ENCODE data around the gene TENM3. TPM values are rescaled to one million over a fixed set of nuclear protein-coding genes. Genes with fewer than 3 reads are reported as not detected.

Gene TENM3
- total RNA-seq, 2 donors from 2014 or later: 21.4 to 52.3 TPM

DNA sequence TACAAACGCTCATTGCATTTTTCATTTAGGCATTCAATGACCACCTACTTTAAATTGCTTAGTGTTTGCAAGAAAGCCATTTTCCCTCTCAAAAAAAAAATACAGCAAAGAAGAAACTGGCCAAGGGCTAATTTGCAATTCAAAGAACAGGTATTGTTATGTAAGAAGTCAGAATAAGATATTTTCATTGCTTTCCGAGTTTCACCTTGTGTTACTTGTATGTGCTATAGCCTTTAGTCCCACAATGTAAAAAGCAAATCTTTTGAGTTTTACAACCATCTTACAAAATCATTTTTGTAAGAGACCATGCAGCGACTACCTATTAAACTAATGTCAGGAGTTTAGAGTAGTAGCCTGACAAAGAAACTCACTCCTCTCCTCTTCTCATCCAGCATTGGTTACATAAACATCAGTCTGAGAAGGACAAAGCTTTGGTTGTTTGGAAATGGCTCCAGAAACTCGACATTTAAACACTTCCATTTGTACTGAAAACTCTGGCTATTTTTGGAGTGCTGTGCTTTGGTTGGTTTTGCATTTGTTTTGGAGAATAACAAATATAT, 15.3 kb downstream of the TENM3 start:
- H3K9me3 ChIP-seq: no peaks in the 10 kb centered on the region

DNA sequence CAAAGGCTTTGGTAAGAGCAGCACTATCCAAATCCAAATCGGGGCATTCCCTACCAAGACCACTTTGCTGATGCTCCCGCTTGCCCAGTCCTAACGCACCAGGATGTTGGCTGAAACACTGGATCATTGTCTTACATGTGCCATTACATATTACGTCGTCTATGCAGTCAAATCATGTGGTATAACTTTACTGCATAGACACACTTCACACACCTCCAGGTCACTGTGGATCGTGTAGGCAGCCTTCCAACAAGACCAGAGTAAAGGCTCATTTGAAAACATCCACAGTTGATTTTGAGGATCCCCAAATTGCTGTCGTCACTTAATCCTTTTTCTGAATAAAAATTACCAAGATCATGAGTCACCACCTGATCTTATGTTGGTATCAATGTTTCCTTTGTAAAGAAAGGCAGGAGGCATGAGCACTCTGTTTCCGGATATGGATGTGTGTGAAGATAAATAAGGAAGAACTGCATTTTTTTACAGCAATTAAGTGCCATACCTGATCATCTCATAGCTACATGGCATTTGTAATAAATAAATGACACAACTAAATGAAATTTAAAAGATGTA, 18.5 kb downstream of the TENM3 start:
- no peak overlapping the region for H3K27ac ChIP-seq
- H3K36me3 ChIP-seq: no peaks in the 10 kb centered on the region
- 90% methylated on average over 8 of the region's 8 CpGs for WGBS
- no peaks in the 10 kb centered on the region for H3K27me3 ChIP-seq (replicated peaks; ENCODE audit: insufficient read depth)
- H3K9me3 ChIP-seq: no peaks in the 10 kb centered on the region
- intact Hi-C loops (cut with DNase I): no loop called here
- no peak overlapping the region for H3K4me3 ChIP-seq
- TF ChIP-seq POLR2A (IDR thresholded peaks at IDR 0.05) (no peak), POLR2AphosphoS5 (IDR thresholded peaks at IDR 0.05) (no peak)
- TF ChIP-seq, protein P1, sequence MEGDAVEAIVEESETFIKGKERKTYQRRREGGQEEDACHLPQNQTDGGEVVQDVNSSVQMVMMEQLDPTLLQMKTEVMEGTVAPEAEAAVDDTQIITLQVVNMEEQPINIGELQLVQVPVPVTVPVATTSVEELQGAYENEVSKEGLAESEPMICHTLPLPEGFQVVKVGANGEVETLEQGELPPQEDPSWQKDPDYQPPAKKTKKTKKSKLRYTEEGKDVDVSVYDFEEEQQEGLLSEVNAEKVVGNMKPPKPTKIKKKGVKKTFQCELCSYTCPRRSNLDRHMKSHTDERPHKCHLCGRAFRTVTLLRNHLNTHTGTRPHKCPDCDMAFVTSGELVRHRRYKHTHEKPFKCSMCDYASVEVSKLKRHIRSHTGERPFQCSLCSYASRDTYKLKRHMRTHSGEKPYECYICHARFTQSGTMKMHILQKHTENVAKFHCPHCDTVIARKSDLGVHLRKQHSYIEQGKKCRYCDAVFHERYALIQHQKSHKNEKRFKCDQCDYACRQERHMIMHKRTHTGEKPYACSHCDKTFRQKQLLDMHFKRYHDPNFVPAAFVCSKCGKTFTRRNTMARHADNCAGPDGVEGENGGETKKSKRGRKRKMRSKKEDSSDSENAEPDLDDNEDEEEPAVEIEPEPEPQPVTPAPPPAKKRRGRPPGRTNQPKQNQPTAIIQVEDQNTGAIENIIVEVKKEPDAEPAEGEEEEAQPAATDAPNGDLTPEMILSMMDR (IDR thresholded peaks at IDR 0.05): no peak
- no peaks in the 10 kb centered on the region for H3K4me1 ChIP-seq (replicated peaks)
- no peak for DNase-seq (ENCODE audit: low spot score)

More for the DNA sequence above, 15.3 kb downstream of the TENM3 start:
- no peak overlapping the region for H3K4me3 ChIP-seq
- TF ChIP-seq POLR2AphosphoS5 (IDR thresholded peaks at IDR 0.05) (no peak), POLR2A (IDR thresholded peaks at IDR 0.05) (no peak)
- 50% methylated on average over 4 of the region's 4 CpGs for WGBS
- H3K27ac ChIP-seq: no peak overlapping the region
- no peaks in the 10 kb centered on the region for H3K4me1 ChIP-seq (replicated peaks)
- intact Hi-C loops (cut with DNase I): no loop called here
- no peaks in the 10 kb centered on the region for H3K36me3 ChIP-seq
- DNase-seq (ENCODE audit: low spot score): no peak
- H3K27me3 ChIP-seq (replicated peaks; ENCODE audit: insufficient read depth): no peaks in the 10 kb centered on the region

DNA sequence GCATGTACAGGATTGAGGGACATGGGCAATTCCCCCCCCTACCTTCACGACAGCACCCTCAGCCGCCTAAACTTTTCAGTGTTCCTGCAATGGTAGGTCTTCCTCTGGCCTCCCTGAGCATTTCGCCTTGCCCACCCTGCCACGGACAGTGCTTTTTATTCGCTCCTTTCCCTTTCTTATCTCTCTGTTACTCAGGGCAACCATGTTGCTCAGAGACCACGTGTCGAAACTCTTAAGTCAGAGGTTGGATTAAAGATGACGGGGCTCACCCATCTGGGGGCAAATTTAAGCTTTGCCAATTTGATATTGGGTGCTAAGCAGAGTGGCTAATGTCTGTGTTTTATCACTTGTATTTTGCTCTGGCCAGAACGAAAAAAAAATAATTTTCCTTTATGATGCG, 20.4 kb downstream of the TENM3 start:
- no peak overlapping the region for H3K4me3 ChIP-seq
- intact Hi-C loops (cut with DNase I): no loop called here
- no peaks in the 10 kb centered on the region for H3K4me1 ChIP-seq (replicated peaks)
- 84% methylated on average over 10 of the region's 10 CpGs for WGBS
- H3K9me3 ChIP-seq: no peaks in the 10 kb centered on the region
- no peaks in the 10 kb centered on the region for H3K27me3 ChIP-seq (replicated peaks; ENCODE audit: insufficient read depth)
- DNase-seq (ENCODE audit: low spot score): no peak
- no peaks in the 10 kb centered on the region for H3K36me3 ChIP-seq
- TF ChIP-seq POLR2AphosphoS5 (IDR thresholded peaks at IDR 0.05): no peak
- TF ChIP-seq, protein P1 (IDR thresholded peaks at IDR 0.05): no peak
- no peak for TF ChIP-seq POLR2A (IDR thresholded peaks at IDR 0.05)
- H3K27ac ChIP-seq: no peak overlapping the region

DNA sequence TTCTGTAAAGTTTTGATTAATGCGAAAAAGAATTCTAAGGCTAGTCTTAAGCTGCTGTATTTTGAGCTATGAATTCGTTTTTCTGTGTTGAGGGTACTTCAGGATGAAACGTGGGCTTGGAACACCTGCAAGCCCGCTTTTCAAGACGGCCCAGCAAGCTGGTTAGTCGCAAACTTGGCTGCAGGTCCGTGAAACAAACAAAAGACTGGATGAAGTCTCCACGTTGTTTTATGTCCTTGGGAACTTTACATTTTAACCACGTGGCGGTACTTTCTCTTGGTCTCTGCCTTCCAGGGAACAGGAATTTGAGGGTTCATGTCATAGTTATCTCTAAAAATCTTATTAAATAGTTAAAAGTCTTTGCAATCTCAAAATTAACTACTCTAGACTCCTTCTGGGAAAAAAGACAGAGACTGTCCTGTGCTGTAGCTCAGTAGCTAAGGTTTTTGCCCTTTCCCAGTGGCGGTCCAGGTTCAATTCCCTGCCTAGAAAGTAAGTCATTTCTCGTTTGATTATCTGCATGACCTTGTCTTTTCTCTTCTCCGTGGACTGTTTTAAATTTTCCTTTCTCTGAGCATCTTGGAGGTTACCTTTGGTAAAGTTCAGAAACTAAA, 21.0 kb downstream of the TENM3 start:
- H3K27ac ChIP-seq: no peak overlapping the region
- TF ChIP-seq POLR2AphosphoS5 (IDR thresholded peaks at IDR 0.05): no peak
- no peak for TF ChIP-seq POLR2A (IDR thresholded peaks at IDR 0.05)
- TF ChIP-seq, protein P1 (IDR thresholded peaks at IDR 0.05): no peak
- H3K4me3 ChIP-seq: no peak overlapping the region
- no peaks in the 10 kb centered on the region for H3K4me1 ChIP-seq (replicated peaks)
- no peaks in the 10 kb centered on the region for H3K9me3 ChIP-seq
- 45% methylated on average over 13 of the region's 13 CpGs for WGBS
- H3K36me3 ChIP-seq: no peaks in the 10 kb centered on the region
- intact Hi-C loops (cut with DNase I): no loop called here
- no peak for DNase-seq (ENCODE audit: low spot score)
- H3K27me3 ChIP-seq (replicated peaks; ENCODE audit: insufficient read depth): no peaks in the 10 kb centered on the region

DNA sequence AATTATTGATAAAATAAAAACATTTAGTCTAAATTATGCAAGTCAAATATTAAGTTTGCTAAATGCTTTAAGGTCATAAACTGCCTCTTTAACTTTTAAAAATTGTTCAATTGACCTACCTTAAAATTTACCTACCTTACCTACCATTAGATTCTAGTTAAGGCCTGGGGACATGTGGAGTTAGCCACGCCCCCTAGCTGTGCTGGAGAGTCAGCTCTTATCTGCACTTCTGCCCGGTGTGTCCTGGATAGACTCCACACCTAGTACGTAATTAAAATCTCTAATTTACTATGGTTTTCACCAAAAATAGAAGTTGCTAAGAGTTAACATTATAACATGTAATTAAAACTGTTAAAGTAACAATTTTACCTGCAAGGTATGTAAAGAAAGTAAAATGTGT, 22.7 kb downstream of the TENM3 start:
- WGBS: 64% methylated on average over 3 of the region's 3 CpGs
- Histone ChIP-seq H3K27me3 (replicated peaks; ENCODE audit: insufficient read depth) (no peaks in the 10 kb centered on the region), H3K27ac (no peak overlapping the region), H3K4me3 (no peak overlapping the region), H3K36me3 (no peaks in the 10 kb centered on the region), H3K4me1 (replicated peaks) (no peaks in the 10 kb centered on the region), H3K9me3 (no peaks in the 10 kb centered on the region)
- DNase-seq (ENCODE audit: low spot score): no peak
- TF ChIP-seq POLR2A (IDR thresholded peaks at IDR 0.05) (no peak), POLR2AphosphoS5 (IDR thresholded peaks at IDR 0.05) (no peak)
- TF ChIP-seq, protein P1 (IDR thresholded peaks at IDR 0.05): no peak
- intact Hi-C loops (cut with DNase I): no loop called here
